CD8-positive, alpha-beta memory T cell (primary cell): Measurements from ENCODE around the gene GATC. TPM values are rescaled to one million over a fixed set of nuclear protein-coding genes. Genes with fewer than 3 reads are reported as not detected.
A peak's percentile ranks its signal among the peaks of the same experiment; 100 is the strongest.

Experiments used
- CTCF ChIA-PET: fragments of 350-600 bp; sonication (Branson Sonifier 250); formaldehyde crosslinking; loops from one replicate; lab custom pipeline; 2021; ENCODE audit warnings: antibody characterized with exemption; lab: Charles Lee
- POLR2A ChIA-PET: fragments of 350-600 bp; sonication (Branson Sonifier 250); formaldehyde crosslinking; loops from one replicate; lab custom pipeline; 2021; ENCODE audit warnings: antibody characterized with exemption; lab: Charles Lee
- DNase-seq, 5 donors: peaks; one replicate each; pipeline versions ENCODE4 v3.0.0 to v3.0.0-alpha.2; 2020 to 2022; ENCODE audit warnings: mixed read lengths in 1 of 5
- H3K27ac ChIP-seq: one replicate; pipeline ENCODE4 v1.7.0; 2013; ENCODE audit warnings: low read depth, mild to moderate bottlenecking, low read length, moderate library complexity
- H3K27me3 ChIP-seq: 2 replicates; pipeline ENCODE4 v1.7.0; 2013; ENCODE audit warnings: low read length, mild to moderate bottlenecking; ENCODE audit not compliant: insufficient read depth, poor library complexity, severe bottlenecking
- H3K36me3 ChIP-seq: 2 replicates; pipeline ENCODE4 v1.7.0; 2013; ENCODE audit warnings: mild to moderate bottlenecking, low read length, moderate library complexity; ENCODE audit not compliant: insufficient read depth
- H3K4me1 ChIP-seq: 2 replicates; pipeline ENCODE4 v1.7.0; 2013; ENCODE audit warnings: mild to moderate bottlenecking, low read length, moderate library complexity; ENCODE audit not compliant: insufficient read depth
- H3K4me3 ChIP-seq: 2 replicates; pipeline ENCODE4 v1.7.0; 2013; ENCODE audit warnings: mild to moderate bottlenecking, low read length
- H3K9me3 ChIP-seq: 2 replicates; pipeline ENCODE4 v1.7.0; 2013; ENCODE audit warnings: mild to moderate bottlenecking, low read length
- H3K27ac Mint-ChIP-seq, 8 donors: one replicate each; pipeline ENCODE4 v1.8.0; 2020 to 2021; ENCODE audit warnings: mixed read lengths in 8 of 8, mild to moderate bottlenecking in 6 of 8, inconsistent platforms in 3 of 8, moderate library complexity in 3 of 8
- H3K27me3 Mint-ChIP-seq, 2 donors: one replicate each; pipeline ENCODE4 v1.8.0; 2020 to 2021; ENCODE audit warnings: mixed read lengths in 2 of 2, mild to moderate bottlenecking in 1 of 2, moderate library complexity in 1 of 2
- H3K36me3 Mint-ChIP-seq, 3 donors: one replicate each; pipeline ENCODE4 v1.8.0; 2020 to 2021; ENCODE audit warnings: mixed read lengths in 3 of 3, inconsistent platforms in 1 of 3, mild to moderate bottlenecking in 1 of 3
- H3K4me1 Mint-ChIP-seq, 3 donors: one replicate each; pipeline ENCODE4 v1.8.0; 2020 to 2021; ENCODE audit warnings: mixed read lengths in 3 of 3, inconsistent platforms in 1 of 3, mild to moderate bottlenecking in 1 of 3
- H3K4me3 Mint-ChIP-seq, 7 donors: one replicate each; pipeline ENCODE4 v1.8.0; 2020 to 2021; ENCODE audit warnings: mixed read lengths in 7 of 7, mild to moderate bottlenecking in 6 of 7, moderate library complexity in 4 of 7, inconsistent platforms in 2 of 7
- H3K9me3 Mint-ChIP-seq, 5 donors: one replicate each; pipeline ENCODE4 v1.8.0; 2020 to 2022; ENCODE audit warnings: mixed read lengths in 5 of 5, mild to moderate bottlenecking in 3 of 5, moderate library complexity in 2 of 5, inconsistent platforms in 1 of 5
- polyA plus RNA-seq: library from polyadenylated mRNA; unstranded; fragments of 300-500 nt; fragmentation: Illumina TruSeq; gene quantifications from one replicate; pipeline ENCODE4 v1.2.3, GENCODE V29; 2021
- total RNA-seq, 2 experiments: library from RNA; stranded (reverse); gene quantifications; one replicate each; pipeline ENCODE4 v1.2.3, GENCODE V29; 2021

Gene GATC
- total RNA-seq = 10 to 100 TPM; 28.6 to 30.6 TPM
- polyA plus RNA-seq = 29.8 TPM

DNA sequence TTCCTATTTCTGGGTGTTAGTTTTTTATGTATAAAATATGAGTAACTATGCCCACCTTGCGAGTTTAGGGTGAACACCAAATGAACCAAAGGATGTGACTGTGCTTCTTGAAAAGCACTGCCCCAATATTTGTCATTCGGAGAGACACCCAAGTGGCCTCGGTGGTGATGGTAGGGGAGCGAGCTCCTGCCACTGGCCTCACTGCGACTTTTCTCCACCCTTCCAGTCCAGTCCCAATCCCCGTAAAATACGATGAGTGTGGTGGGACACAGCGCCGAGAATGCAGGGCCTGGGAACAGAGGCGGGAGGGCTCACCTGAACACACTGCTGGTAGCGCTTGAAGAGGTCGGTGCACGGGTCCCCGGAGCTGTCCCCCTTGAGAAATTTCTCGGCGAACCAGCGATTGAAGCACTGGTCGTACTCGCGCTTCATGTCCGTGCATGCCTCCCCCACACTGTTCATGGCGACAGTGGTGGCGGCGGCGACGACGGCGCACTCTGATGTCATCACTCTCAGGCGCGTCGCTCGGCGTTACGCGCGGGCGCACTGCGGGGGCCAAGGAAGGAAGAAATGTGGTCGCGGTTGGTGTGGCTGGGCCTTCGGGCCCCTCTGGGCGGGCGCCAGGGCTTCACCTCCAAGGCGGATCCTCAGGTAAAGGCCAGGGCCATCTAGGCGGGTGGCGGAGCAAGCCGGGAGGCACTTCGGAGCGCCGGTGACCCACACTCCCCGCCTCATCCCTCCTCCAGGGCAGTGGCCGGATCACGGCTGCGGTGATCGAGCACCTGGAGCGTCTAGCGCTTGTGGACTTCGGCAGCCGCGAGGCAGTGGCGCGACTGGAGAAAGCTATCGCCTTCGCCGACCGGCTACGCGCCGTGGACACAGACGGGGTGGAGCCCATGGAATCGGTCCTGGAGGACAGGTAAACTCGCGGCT, at the start of gene GATC, which contains the start of gene TRIAP1:
Gene GATC, plus strand, starts transcription at position 534 of the 933 bp plus-strand sequence. Its CDS starts 37 bp downstream, at position 571.
Gene TRIAP1, minus strand, starts transcription at position 474 of the 933 bp plus-strand sequence. Its CDS starts 12 bp downstream, at position 462.
- H3K4me3 ChIP-seq = peak within 1 kb of the TSS; percentile 96
- H3K36me3 Mint-ChIP-seq = peaks cover 0 to 54% (median 5%) of the 10 kb centered on the region in 3 donors
- peak within 1 kb of the TSS; percentile 91 to 99 (median 97) for H3K27ac Mint-ChIP-seq

DNA sequence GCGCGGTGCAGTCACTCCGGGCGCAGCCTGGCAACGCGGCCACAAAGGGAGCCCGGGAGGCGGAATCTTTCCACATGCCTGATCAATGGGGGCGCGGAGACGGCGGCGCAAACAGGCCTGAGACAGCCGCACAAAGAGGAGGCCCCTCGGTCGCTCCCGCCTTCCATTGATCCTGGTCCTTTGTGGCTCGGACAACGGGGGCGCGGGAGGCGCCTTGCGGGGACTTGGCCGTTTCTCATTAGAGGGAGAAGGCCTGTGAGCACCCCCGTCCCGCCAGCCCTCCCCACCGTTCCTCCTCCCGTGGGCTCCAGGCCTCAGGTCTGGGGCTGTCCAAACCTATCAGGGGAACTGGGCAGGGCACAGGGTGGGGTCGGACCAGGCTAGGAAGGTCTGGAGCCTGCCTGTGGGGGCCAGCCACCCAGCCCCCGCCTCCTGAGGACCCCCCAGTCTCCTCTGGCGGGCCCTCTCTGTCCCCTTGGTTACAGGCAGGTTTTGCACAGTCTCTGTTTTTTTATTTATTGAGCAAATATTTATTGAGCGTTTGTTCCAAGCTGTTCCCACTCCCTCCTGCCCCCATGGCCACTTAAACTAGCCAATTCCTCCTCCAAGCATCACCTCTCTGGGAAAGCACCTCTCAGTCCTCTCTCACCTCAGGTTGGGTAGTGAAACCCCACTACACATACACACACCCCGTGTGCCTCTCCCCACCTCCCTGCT, 48.3 kb upstream of the GATC start:
- ChIA-PET POLR2A (no interaction called here), CTCF (no interaction called here)
- Mint-ChIP-seq H3K4me1 (no peaks in the 10 kb centered on the region), H3K27ac (no peak overlapping the region), H3K27me3 (peaks cover 28 to 50% of the 10 kb centered on the region in 2 donors), H3K36me3 (peaks cover 0 to 4% (median 0%) of the 10 kb centered on the region in 3 donors), H3K4me3 (no peak overlapping the region), H3K9me3 (no peaks in the 10 kb centered on the region)
- Histone ChIP-seq H3K27ac (no peak overlapping the region), H3K27me3 (peaks cover 3% of the 10 kb centered on the region), H3K4me1 (no peaks in the 10 kb centered on the region), H3K9me3 (no peaks in the 10 kb centered on the region), H3K4me3 (no peak overlapping the region), H3K36me3 (no peaks in the 10 kb centered on the region)
- DNase-seq = no peak

More for the DNA sequence above, at the start of gene GATC, which contains the start of gene TRIAP1:
- ChIA-PET CTCF (interaction anchor here (1.7 kb wide), 1 partner anchor 8 kb away, joined by 4 read pairs; no protein-coding TSS in a partner anchor), POLR2A (no interaction called here)
- peaks cover 0 to 4% of the 10 kb centered on the region in 2 donors for H3K27me3 Mint-ChIP-seq
- no peaks in the 10 kb centered on the region for H3K9me3 Mint-ChIP-seq
- H3K4me3 Mint-ChIP-seq = peak within 1 kb of the TSS; percentile 92 to 100 (median 95)
- H3K9me3 ChIP-seq = no peaks in the 10 kb centered on the region
- H3K36me3 ChIP-seq = peaks cover 8% of the 10 kb centered on the region
- H3K4me1 ChIP-seq = peaks cover 19% of the 10 kb centered on the region
- no peaks in the 10 kb centered on the region for H3K27me3 ChIP-seq
- peak within 1 kb of the TSS; percentile 92 for H3K27ac ChIP-seq
- DNase-seq = peak; percentile 72 to 89 (median 84)
- H3K4me1 Mint-ChIP-seq = peaks cover 21 to 46% (median 39%) of the 10 kb centered on the region in 3 donors

GRCh38 chr12:120399531-120399930, 46.7 kb upstream of the GATC start:
- POLR2A ChIA-PET = no interaction called here

GRCh38 chr12:120402217-120402616, 44.0 kb upstream of the GATC start:
- H3K27ac ChIP-seq = no peak overlapping the region
- no peaks in the 10 kb centered on the region for H3K36me3 ChIP-seq
- no peak overlapping the region for H3K4me3 ChIP-seq
- Mint-ChIP-seq H3K27ac (no peak overlapping the region), H3K4me1 (peaks cover 0 to 2% (median 0%) of the 10 kb centered on the region in 3 donors), H3K9me3 (no peaks in the 10 kb centered on the region), H3K4me3 (no peak overlapping the region), H3K36me3 (peaks cover 0 to 4% (median 0%) of the 10 kb centered on the region in 3 donors), H3K27me3 (peaks cover 23 to 36% of the 10 kb centered on the region in 2 donors)
- peaks cover 3% of the 10 kb centered on the region for H3K27me3 ChIP-seq
- ChIA-PET CTCF (no interaction called here), POLR2A (no interaction called here)
- no peaks in the 10 kb centered on the region for H3K4me1 ChIP-seq
- H3K9me3 ChIP-seq = no peaks in the 10 kb centered on the region
- DNase-seq = no peak

More at GRCh38 chr12:120399531-120399930, 46.7 kb upstream of the GATC start:
- no peaks in the 10 kb centered on the region for H3K4me1 ChIP-seq
- H3K9me3 Mint-ChIP-seq = no peaks in the 10 kb centered on the region
- CTCF ChIA-PET = no interaction called here
- H3K36me3 ChIP-seq = no peaks in the 10 kb centered on the region
- H3K4me3 Mint-ChIP-seq = no peak overlapping the region
- no peak overlapping the region for H3K27ac ChIP-seq
- no peak overlapping the region for H3K4me3 ChIP-seq
- no peak overlapping the region for H3K27ac Mint-ChIP-seq
- H3K9me3 ChIP-seq = no peaks in the 10 kb centered on the region
- H3K36me3 Mint-ChIP-seq = peaks cover 0 to 4% (median 0%) of the 10 kb centered on the region in 3 donors
- no peak for DNase-seq
- peaks cover 26 to 55% of the 10 kb centered on the region in 2 donors for H3K27me3 Mint-ChIP-seq
- H3K27me3 ChIP-seq = peaks cover 3% of the 10 kb centered on the region
- peaks cover 0 to 2% (median 0%) of the 10 kb centered on the region in 3 donors for H3K4me1 Mint-ChIP-seq

DNA sequence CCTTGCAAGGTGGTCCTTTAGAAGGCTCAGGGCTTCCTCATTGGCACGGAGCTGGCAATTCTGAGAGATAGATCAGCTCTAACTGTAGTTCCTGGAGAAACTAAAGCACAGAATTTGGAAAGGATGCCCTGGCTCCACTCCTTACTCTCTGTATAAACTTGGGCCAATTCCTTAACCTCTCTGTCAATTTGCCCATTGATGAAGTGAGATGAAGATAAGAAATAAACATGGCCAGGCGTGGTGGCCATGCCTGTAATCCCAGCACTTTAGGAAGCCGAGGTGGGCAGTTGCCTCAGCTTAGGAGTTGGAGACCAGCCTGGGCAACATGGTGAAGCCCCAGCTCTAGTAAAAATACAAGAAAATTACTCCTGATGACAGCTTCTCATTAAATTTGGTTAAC, 42.4 kb upstream of the GATC start:
- Histone ChIP-seq H3K9me3 (no peaks in the 10 kb centered on the region), H3K4me3 (no peak overlapping the region), H3K36me3 (no peaks in the 10 kb centered on the region), H3K4me1 (no peaks in the 10 kb centered on the region), H3K27me3 (no peaks in the 10 kb centered on the region), H3K27ac (no peak overlapping the region)
- Mint-ChIP-seq H3K4me1 (peaks cover 0 to 2% (median 0%) of the 10 kb centered on the region in 3 donors), H3K36me3 (no peaks in the 10 kb centered on the region), H3K27me3 (peaks cover 16 to 30% of the 10 kb centered on the region in 2 donors), H3K9me3 (no peaks in the 10 kb centered on the region), H3K4me3 (no peak overlapping the region), H3K27ac (no peak overlapping the region)
- no peak for DNase-seq
- POLR2A ChIA-PET = no interaction called here
- CTCF ChIA-PET = no interaction called here

GRCh38 chr12:120404271-120404670, 42.0 kb upstream of the GATC start:
- H3K9me3 ChIP-seq = no peaks in the 10 kb centered on the region
- Mint-ChIP-seq H3K9me3 (no peaks in the 10 kb centered on the region), H3K27me3 (peaks cover 16 to 29% of the 10 kb centered on the region in 2 donors), H3K27ac (peak overlapping the region in 1 of 8 donors; percentile 27), H3K4me3 (no peak overlapping the region), H3K36me3 (no peaks in the 10 kb centered on the region), H3K4me1 (peaks cover 0 to 2% (median 0%) of the 10 kb centered on the region in 3 donors)
- H3K36me3 ChIP-seq = no peaks in the 10 kb centered on the region
- no peaks in the 10 kb centered on the region for H3K27me3 ChIP-seq
- no peaks in the 10 kb centered on the region for H3K4me1 ChIP-seq
- no peak overlapping the region for H3K4me3 ChIP-seq
- ChIA-PET CTCF (no interaction called here), POLR2A (no interaction called here)
- no peak overlapping the region for H3K27ac ChIP-seq
- no peak for DNase-seq

DNA sequence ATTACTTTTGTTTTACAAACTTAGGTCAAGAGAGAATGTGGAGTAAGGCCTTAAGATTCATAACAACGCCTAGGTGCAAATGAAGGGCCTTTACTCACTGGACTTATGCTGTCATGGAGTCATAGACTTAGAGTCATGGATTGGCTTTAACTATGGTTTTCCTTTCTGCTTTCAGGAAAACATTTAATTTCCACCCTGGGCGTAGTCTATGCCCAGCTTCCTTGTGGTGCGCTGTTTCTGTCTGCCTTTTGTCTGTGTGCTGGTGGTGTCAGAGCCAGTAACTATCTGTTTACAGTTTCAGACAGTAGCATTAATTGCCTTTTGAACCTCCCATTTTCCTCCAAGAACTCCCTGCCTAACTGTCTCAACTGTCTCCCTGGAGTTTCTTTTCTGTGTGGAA, 40.2 kb upstream of the GATC start:
- CTCF ChIA-PET = interaction anchor here (0.5 kb wide), 1 partner anchor 91 kb away, joined by 3 read pairs; no protein-coding TSS in a partner anchor
- POLR2A ChIA-PET = no interaction called here
- H3K36me3 ChIP-seq = no peaks in the 10 kb centered on the region
- no peak for DNase-seq
- H3K36me3 Mint-ChIP-seq = no peaks in the 10 kb centered on the region
- peaks cover 0 to 2% (median 0%) of the 10 kb centered on the region in 3 donors for H3K4me1 Mint-ChIP-seq
- no peaks in the 10 kb centered on the region for H3K4me1 ChIP-seq
- H3K9me3 ChIP-seq = no peaks in the 10 kb centered on the region
- no peak overlapping the region for H3K27ac ChIP-seq
- H3K27me3 ChIP-seq = no peaks in the 10 kb centered on the region
- H3K27me3 Mint-ChIP-seq = peaks cover 3 to 16% of the 10 kb centered on the region in 2 donors
- no peak overlapping the region for H3K4me3 Mint-ChIP-seq
- H3K4me3 ChIP-seq = no peak overlapping the region
- peak overlapping the region in 1 of 8 donors; percentile 68 for H3K27ac Mint-ChIP-seq
- H3K9me3 Mint-ChIP-seq = no peaks in the 10 kb centered on the region
